ENCODE results near the gene BMP8B. TPM values are rescaled to one million over a fixed set of nuclear protein-coding genes. Genes with fewer than 3 reads are reported as not detected.

The BMP8B gene
- polyA plus RNA-seq, 1 of the 3 experiments (the other 2 are of a cell fraction) = 0.07 TPM

GRCh38 chr1:39753132-39754025, 35.3 kb downstream of the BMP8B start:
- POLR2A ChIA-PET = interaction anchor here (0.6 kb wide), 1 partner anchor 538 kb away, joined by 4 read pairs; no protein-coding TSS in a partner anchor
- Histone ChIP-seq H3K79me2 (ENCODE audit: insufficient read depth) (no peaks in the 10 kb centered on the region), H3K9me2 (no peaks in the 10 kb centered on the region), H3K4me3 (ENCODE audit: low read depth in 2 of 2, low read length in 1 of 2) (no peak overlapping the region), H4K20me1 (ENCODE audit: insufficient read depth) (no peaks in the 10 kb centered on the region), H3K27ac (ENCODE audit: low read depth in 2 of 2, low read length in 1 of 2) (no peak overlapping the region), H3F3A (replicated peaks; ENCODE audit: insufficient read depth) (peaks cover 4% of the 10 kb centered on the region), H3K27me3 (ENCODE audit: insufficient read depth) (no peaks in the 10 kb centered on the region), H3K9me3 (no peaks in the 10 kb centered on the region), H3K36me3 (replicated peaks in 1 of 2; ENCODE audit: control insufficient read depth in 1 of 2, insufficient read depth in 2 of 2, low read length in 1 of 2) (peaks cover 36 to 81% of the 10 kb centered on the region in 2 experiments), H3K9ac (no peak overlapping the region), H2AFZ (ENCODE audit: low read depth) (no peak overlapping the region), H3K4me1 (ENCODE audit: control insufficient read depth in 1 of 2, insufficient read depth in 2 of 2, low read depth in 1 of 2, low read length in 1 of 2) (no peaks in the 10 kb centered on the region; a peak in 1 of 4 replicates), H3K4me2 (no peak overlapping the region)
- WGBS (ENCODE audit: low lambda C conversion rate) = 89% methylated on average over 14 of the region's 16 CpGs
- TF ChIP-seq CHD2 (IDR thresholded peaks at IDR 0.05; ENCODE audit: low read length, partially characterized antibody) (no peak), JUND (IDR thresholded peaks at IDR 0.05) (no peak), PBX3 (IDR thresholded peaks at IDR 0.05) (no peak)
- no peak for DNase-seq
- CTCF ChIA-PET = no interaction called here

GRCh38 chr1:39752703-39753102, 36.0 kb downstream of the BMP8B start:
- Histone ChIP-seq H3K4me2 (no peak overlapping the region), H3K4me3 (ENCODE audit: low read depth in 2 of 2, low read length in 1 of 2) (no peak overlapping the region), H3K36me3 (replicated peaks in 1 of 2; ENCODE audit: control insufficient read depth in 1 of 2, insufficient read depth in 2 of 2, low read length in 1 of 2) (peaks cover 37 to 79% of the 10 kb centered on the region in 2 experiments), H3K9me3 (no peaks in the 10 kb centered on the region), H4K20me1 (ENCODE audit: insufficient read depth) (no peaks in the 10 kb centered on the region), H2AFZ (ENCODE audit: low read depth) (no peak overlapping the region), H3F3A (replicated peaks; ENCODE audit: insufficient read depth) (peaks cover 4% of the 10 kb centered on the region), H3K9me2 (no peaks in the 10 kb centered on the region), H3K79me2 (ENCODE audit: insufficient read depth) (no peaks in the 10 kb centered on the region), H3K4me1 (ENCODE audit: control insufficient read depth in 1 of 2, insufficient read depth in 2 of 2, low read depth in 1 of 2, low read length in 1 of 2) (no peaks in the 10 kb centered on the region; a peak in 1 of 4 replicates), H3K9ac (no peak overlapping the region), H3K27ac (ENCODE audit: low read depth in 2 of 2, low read length in 1 of 2) (no peak overlapping the region), H3K27me3 (ENCODE audit: insufficient read depth) (no peaks in the 10 kb centered on the region)
- ChIA-PET CTCF (no interaction called here), POLR2A (no interaction called here)
- 89% methylated on average over 4 of the region's 6 CpGs for WGBS (ENCODE audit: low lambda C conversion rate)
- TF ChIP-seq NRF1 (IDR thresholded peaks at IDR 0.05; ENCODE audit: low read depth, low read length) (no peak), TCF12 (IDR thresholded peaks at IDR 0.05) (no peak), RXRA (IDR thresholded peaks at IDR 0.05; ENCODE audit: borderline replicate concordance, low read depth) (no peak), USF1 (IDR thresholded peaks at IDR 0.05; ENCODE audit: borderline replicate concordance, low read depth) (no peak), MAX (IDR thresholded peaks at IDR 0.05; ENCODE audit: low read depth) (no peak), POLR2AphosphoS5 (IDR thresholded peaks at IDR 0.05; ENCODE audit: low read depth, low read length) (no peak), YY1 (IDR thresholded peaks at IDR 0.05; ENCODE audit: low read depth) (no peak), RCOR1 (IDR thresholded peaks at IDR 0.05; ENCODE audit: low read length) (no peak)
- no peak for DNase-seq
